B cell (primary cell): ENCODE results near the gene CNGA3. TPM values are rescaled to one million over a fixed set of nuclear protein-coding genes. Genes with fewer than 3 reads are reported as not detected.

Experiments used
- ATAC-seq: fragments of 200-7000 bp; cut with Tn5 transposase; one replicate; pipeline ENCODE4 v1.10.0; 2021; ENCODE audit warnings: low read depth, mild to moderate bottlenecking, moderate number of reproducible peaks, moderate library complexity
- CTCF ChIA-PET: fragments of 350-600 bp; sonication (Branson Sonifier 250); formaldehyde crosslinking; loops from one replicate; lab custom pipeline; 2021; ENCODE audit warnings: antibody characterized with exemption, inconsistent platforms; lab: Charles Lee
- POLR2A ChIA-PET: fragments of 350-600 bp; sonication (Branson Sonifier 250); formaldehyde crosslinking; loops from one replicate; lab custom pipeline; 2021; ENCODE audit warnings: antibody characterized with exemption; lab: Charles Lee
- DNase-seq: peaks from one replicate; pipeline ENCODE4 v3.0.0; 2013
- H2AFZ ChIP-seq: 2 replicates; pipeline ENCODE4 v1.6.1; 2012; ENCODE audit warnings: mild to moderate bottlenecking, low read depth, low read length; ENCODE audit not compliant: insufficient read depth, poor library complexity, severe bottlenecking
- H3K27ac ChIP-seq, 2 donors: 1 replicate in 1 of 2; 2 replicates in 1 of 2; pipeline ENCODE4 v1.5.1; 2012 to 2013; ENCODE audit warnings: low read length in 2 of 2, mild to moderate bottlenecking in 2 of 2, moderate library complexity in 1 of 2
- H3K27me3 ChIP-seq, 4 experiments: fragments of 200-600 bp in 1 of 4; sonication (generic) in 1 of 4; replicated peaks in 1 of 4; 1 replicate in 2 of 4; 2 replicates in 2 of 4; pipeline versions ENCODE4 v1.6.1 to v1.7.0; 2013 to 2016; ENCODE audit warnings: low read length in 3 of 4, mild to moderate bottlenecking in 2 of 4, mixed read lengths in 1 of 4, moderate library complexity in 1 of 4; ENCODE audit not compliant: insufficient read depth in 4 of 4, control insufficient read depth in 3 of 4; ENCODE audit errors: control extremely low read depth in 1 of 4
- H3K36me3 ChIP-seq, 2 experiments: replicated peaks in 1 of 2; 1 replicate in 1 of 2; 2 replicates in 1 of 2; pipeline versions ENCODE4 v1.6.1 to v1.7.1; 2013; ENCODE audit warnings: low read length in 1 of 2; ENCODE audit not compliant: insufficient read depth in 2 of 2, control insufficient read depth in 1 of 2; ENCODE audit errors: control extremely low read depth in 1 of 2, extremely low read depth in 1 of 2
- H3K4me1 ChIP-seq, 2 donors: fragments of 200-600 bp in 1 of 2; sonication (generic) in 1 of 2; 1 replicate in 1 of 2; 2 replicates in 1 of 2; pipeline versions ENCODE4 v1.5.1 to v1.6.1; 2013 to 2017; ENCODE audit warnings: low read length in 2 of 2; ENCODE audit not compliant: control insufficient read depth in 2 of 2, insufficient read depth in 2 of 2
- H3K4me2 ChIP-seq: replicated peaks from 2 replicates; pipeline ENCODE3; 2012; ENCODE audit warnings: mild to moderate bottlenecking, low read depth, low read length; ENCODE audit not compliant: poor library complexity, severe bottlenecking
- H3K4me3 ChIP-seq, 5 experiments: fragments of 200-600 bp in 1 of 5; sonication (generic) in 1 of 5; 1 replicate in 3 of 5; 2 replicates in 2 of 5; pipeline versions ENCODE4 v1.5.1 to v1.7.0; 2011 to 2016; ENCODE audit warnings: low read length in 4 of 5, mild to moderate bottlenecking in 4 of 5, low read depth in 2 of 5, control low read depth in 1 of 5, moderate library complexity in 1 of 5; ENCODE audit not compliant: insufficient read depth in 1 of 5; ENCODE audit errors: control extremely low read depth in 1 of 5, extremely low read depth in 1 of 5
- H3K79me2 ChIP-seq: fragments of 200-600 bp; sonication (generic); one replicate; pipeline ENCODE4 v1.6.0; 2016; ENCODE audit warnings: low read length; ENCODE audit not compliant: control insufficient read depth, insufficient read depth
- H3K9ac ChIP-seq: fragments of 200-600 bp; sonication (generic); 2 replicates; pipeline ENCODE4 v1.6.1; 2017; ENCODE audit warnings: mild to moderate bottlenecking, low read length, moderate library complexity
- H3K9me3 ChIP-seq, 3 donors: one replicate each; pipeline versions ENCODE4 v1.6.1 to v1.7.1; 2013; ENCODE audit warnings: low read length in 2 of 3; ENCODE audit not compliant: control insufficient read depth in 2 of 3, insufficient read depth in 1 of 3; ENCODE audit errors: control extremely low read depth in 1 of 3
- H4K20me1 ChIP-seq: 2 replicates; pipeline ENCODE4 v1.6.0; 2012; ENCODE audit warnings: mild to moderate bottlenecking, low read length; ENCODE audit not compliant: insufficient read depth, control insufficient read depth, poor library complexity, severe bottlenecking
- H3K27ac Mint-ChIP-seq: one replicate; pipeline ENCODE4 v1.8.0; 2021; ENCODE audit warnings: mixed read lengths
- H3K27me3 Mint-ChIP-seq: one replicate; pipeline ENCODE4 v1.8.0; 2021; ENCODE audit warnings: mixed read lengths
- H3K4me1 Mint-ChIP-seq: one replicate; pipeline ENCODE4 v1.8.0; 2021; ENCODE audit warnings: mixed read lengths
- H3K4me3 Mint-ChIP-seq: one replicate; pipeline ENCODE4 v1.8.0; 2021; ENCODE audit warnings: mixed read lengths
- H3K9me3 Mint-ChIP-seq: one replicate; pipeline ENCODE4 v1.8.0; 2022; ENCODE audit warnings: mixed read lengths; ENCODE audit not compliant: insufficient read depth
- CTCF ChIP-seq: fragments of 200-600 bp; IDR thresholded peaks from one replicate; pipeline ENCODE4 v1.8.0; 2022; ENCODE audit warnings: antibody characterized with exemption, mild to moderate bottlenecking
- EZH2 ChIP-seq: IDR thresholded peaks from 2 replicates; pipeline ENCODE4 v1.6.1; 2012; ENCODE audit warnings: borderline replicate concordance, low read depth, mild to moderate bottlenecking, moderate library complexity, low read length; ENCODE audit not compliant: insufficient read depth, poor library complexity, severe bottlenecking
- WGBS: methylation state at CpG from one replicate; pipeline ENCODE4 v1.1.5; 2013; ENCODE audit warnings: missing lambda C conversion rate; ENCODE audit not compliant: insufficient coverage; 5-methylcytosine and 5-hydroxymethylcytosine counted together
- intact Hi-C: fragments of 100-400 bp; cut with micrococcal nuclease; formaldehyde crosslinking; loops from one replicate; pipeline ENCODE4 v1.10.0; 2022
- polyA plus RNA-seq: library from polyadenylated mRNA; depleted of rRNA; stranded (reverse); fragments of >200 nt; gene quantifications from 2 replicates; pipeline ENCODE4 v1.2.3, GENCODE V29; 2012
- total RNA-seq, 2 donors: library from RNA; stranded (reverse); fragments of 120-200 nt in 1 of 2; gene quantifications; 1 replicate in 1 of 2; 2 replicates in 1 of 2; pipeline versions ENCODE4 v1.2.3 to v1.2.4, GENCODE V29; 2013 to 2022

Gene CNGA3
- total and polyA plus RNA-seq, 2 donors (not counting 1 experiment from before 2014, with no cell fraction given), result not detected

GRCh38 chr2:98385050-98385699, 38.9 kb downstream of the CNGA3 start:
- no peaks in the 10 kb centered on the region for H3K36me3 ChIP-seq
- Mint-ChIP-seq H3K4me1 (no peaks in the 10 kb centered on the region), H3K27ac (no peak overlapping the region), H3K4me3 (no peak overlapping the region), H3K27me3 (peaks cover 14% of the 10 kb centered on the region), H3K9me3 (no peaks in the 10 kb centered on the region)
- DNase-seq (peak; percentile 78), ATAC-seq (peak; percentile 88)
- CTCF ChIA-PET, result interaction anchor here (0.9 to 5.6 kb wide), 20 partner anchors 10 to 794 kb away, joined by 3 to 57 read pairs (median 4); no protein-coding TSS in a partner anchor
- no peaks in the 10 kb centered on the region for H3K9me3 ChIP-seq
- no peaks in the 10 kb centered on the region for H3K79me2 ChIP-seq
- H3K4me2 ChIP-seq, result no peak overlapping the region
- no peak overlapping the region for H3K9ac ChIP-seq
- no peak overlapping the region for H3K4me3 ChIP-seq
- no peaks in the 10 kb centered on the region for H4K20me1 ChIP-seq
- WGBS, result 7% methylated on average over 7 of the region's 7 CpGs
- TF ChIP-seq EZH2, result no peak
- TF ChIP-seq CTCF, result peak; percentile 94
- no peaks in the 10 kb centered on the region for H3K27me3 ChIP-seq
- intact Hi-C loops, result loop anchor here (5.0 to 10.0 kb wide), 2 partner anchors 118 to 790 kb away; no protein-coding TSS in a partner anchor
- H3K27ac ChIP-seq, result no peak overlapping the region
- H3K4me1 ChIP-seq, result peaks cover 0 to 2% of the 10 kb centered on the region in 2 donors
- POLR2A ChIA-PET, result no interaction called here
- H2AFZ ChIP-seq, result no peak overlapping the region

- TF ChIP-seq CTCF (no peak), EZH2 (no peak)
- peaks cover 10% of the 10 kb centered on the region for H3K27me3 Mint-ChIP-seq
- H3K4me1 Mint-ChIP-seq, result no peaks in the 10 kb centered on the region
- intact Hi-C loops, result loop anchor here (5.0 to 10.0 kb wide), 2 partner anchors 120 to 793 kb away; no protein-coding TSS in a partner anchor
- H3K27ac Mint-ChIP-seq, result no peak overlapping the region
- Histone ChIP-seq H3K27ac (no peak overlapping the region), H3K4me3 (no peak overlapping the region), H4K20me1 (no peaks in the 10 kb centered on the region), H3K9me3 (no peaks in the 10 kb centered on the region), H3K9ac (no peak overlapping the region), H2AFZ (no peak overlapping the region), H3K79me2 (no peaks in the 10 kb centered on the region), H3K36me3 (no peaks in the 10 kb centered on the region), H3K4me2 (no peak overlapping the region), H3K27me3 (no peaks in the 10 kb centered on the region), H3K4me1 (peaks cover 0 to 2% of the 10 kb centered on the region in 2 donors)
- DNase-seq (no peak), ATAC-seq (no peak)
- POLR2A ChIA-PET, result no interaction called here
- 96% methylated on average over 13 of the region's 16 CpGs for WGBS
- no peaks in the 10 kb centered on the region for H3K9me3 Mint-ChIP-seq
- no peak overlapping the region for H3K4me3 Mint-ChIP-seq
- CTCF ChIA-PET, result interaction anchor here (1.1 to 5.6 kb wide), 4 partner anchors 153 to 689 kb away, joined by 3 to 57 read pairs (median 17); no protein-coding TSS in a partner anchor
Observed at GRCh38 chr2:98387478-98387877, 41.2 kb downstream of the CNGA3 start.
